HG03064 (cell line): ENCODE measurements around the gene TYRP1.
"Not testable (repeated sequence)": the region's sequence is repeated elsewhere in the genome, so short reads cannot be mapped to it uniquely, and the experiment has no call there.

ENCODE experiments used
- ATAC-seq: cut with Tn5 transposase; IDR thresholded peaks from one replicate; pipeline ENCODE4 v1.9.1; 2021; ENCODE audit warnings: low read depth; ENCODE audit not compliant: unreplicated experiment

TYRP1 gene

GRCh38 chr9:12693141-12693540, at the start of gene TYRP1:
Gene TYRP1 (plus strand): TSS chr9:12693385. CDS start chr9:12693997, 612 bp downstream.
- no peak for ATAC-seq

- ATAC-seq, result no peak
Measured at GRCh38 chr9:12643686-12644085, 49.5 kb upstream of the TYRP1 start.

- ATAC-seq, result no peak
Measured at GRCh38 chr9:12648925-12649324, 44.3 kb upstream of the TYRP1 start.

GRCh38 chr9:12651125-12651524, 42.1 kb upstream of the TYRP1 start:
- ATAC-seq, result no peak

- no peak for ATAC-seq
Measured at GRCh38 chr9:12652973-12653372, 40.2 kb upstream of the TYRP1 start.

GRCh38 chr9:12656803-12657202, 36.4 kb upstream of the TYRP1 start:
- no peak for ATAC-seq

GRCh38 chr9:12657233-12657632, 36.0 kb upstream of the TYRP1 start:
- no peak for ATAC-seq

GRCh38 chr9:12657998-12658397, 35.2 kb upstream of the TYRP1 start:
- ATAC-seq, result no peak

- no peak for ATAC-seq
Measured at GRCh38 chr9:12658531-12659209, 34.5 kb upstream of the TYRP1 start.

- ATAC-seq, result no peak
Measured at GRCh38 chr9:12659220-12659619, 34.0 kb upstream of the TYRP1 start.

GRCh38 chr9:12666813-12667212, 26.4 kb upstream of the TYRP1 start:
- no peak for ATAC-seq

GRCh38 chr9:12667892-12668291, 25.3 kb upstream of the TYRP1 start:
- no peak for ATAC-seq

- no peak for ATAC-seq
Measured at GRCh38 chr9:12670006-12670405, 23.2 kb upstream of the TYRP1 start.

GRCh38 chr9:12674961-12675360, 18.2 kb upstream of the TYRP1 start:
- ATAC-seq, result no peak

GRCh38 chr9:12677462-12678126, 15.6 kb upstream of the TYRP1 start:
- ATAC-seq, result not testable (repeated sequence)

- ATAC-seq, result no peak
Measured at GRCh38 chr9:12680341-12680740, 12.8 kb upstream of the TYRP1 start.

GRCh38 chr9:12680757-12681156, 12.4 kb upstream of the TYRP1 start:
- no peak for ATAC-seq

- no peak for ATAC-seq
Measured at GRCh38 chr9:12681620-12682019, 11.6 kb upstream of the TYRP1 start.

GRCh38 chr9:12684974-12685373, 8.2 kb upstream of the TYRP1 start:
- ATAC-seq, result no peak

GRCh38 chr9:12689233-12689632, 4.0 kb upstream of the TYRP1 start:
- no peak for ATAC-seq

GRCh38 chr9:12694013-12694412, 828 bp downstream of the TYRP1 start:
- no peak for ATAC-seq

GRCh38 chr9:12695474-12695873, 2.3 kb downstream of the TYRP1 start:
- no peak for ATAC-seq
